GM13976 (cell line): ENCODE data around the gene TBC1D4.

Source experiments
- DNase-seq: peaks from one replicate; pipeline ENCODE4 v3.0.0; 2012; ENCODE audit warnings: low spot score
- CTCF ChIP-seq: IDR thresholded peaks from 2 replicates; pipeline ENCODE4 v1.5.1; 2012; ENCODE audit warnings: borderline replicate concordance, mild to moderate bottlenecking; ENCODE audit not compliant: insufficient read depth; ENCODE audit errors: extremely low read depth, missing control alignments, control extremely low read depth
- in situ Hi-C: fragments of 300-500 bp; cut with MboI; formaldehyde crosslinking; loops from one replicate; pipeline ENCODE4 v1.12.0; 2022; ENCODE audit warnings: low sequenced_read_pairs, mixed read lengths, inconsistent platforms; ENCODE audit not compliant: unreplicated experiment

Gene TBC1D4

GRCh38 chr13:75467040-75467728 lies 14.8 kb downstream of the TBC1D4 start:
- no peak for DNase-seq
- no peak for TF ChIP-seq CTCF
- in situ Hi-C loops: no loop called here

DNA sequence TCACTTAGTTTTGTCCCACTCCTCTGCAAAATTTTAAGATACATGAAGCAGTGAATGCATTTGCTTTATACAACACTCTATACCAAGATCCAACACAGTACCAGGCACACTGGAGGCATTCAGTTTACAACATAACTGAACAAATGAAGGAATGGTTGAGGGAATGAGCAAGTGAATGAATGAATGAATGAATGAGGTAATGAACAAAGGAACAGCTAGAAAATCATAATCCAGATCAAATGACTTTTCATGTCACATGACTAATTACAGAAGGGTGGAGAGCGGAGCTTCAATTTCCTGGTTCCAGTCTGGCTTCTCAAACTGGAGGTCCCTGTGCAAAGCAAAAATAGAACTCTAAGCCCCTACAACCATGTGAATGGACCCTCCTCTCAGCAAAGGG lies 16.7 kb downstream of the TBC1D4 start:
- no peak for TF ChIP-seq CTCF
- no peak for DNase-seq
- in situ Hi-C loops: no loop called here

GRCh38 chr13:75461314-75461713 lies 20.7 kb downstream of the TBC1D4 start:
- in situ Hi-C loops: no loop called here
- no peak for TF ChIP-seq CTCF

DNA sequence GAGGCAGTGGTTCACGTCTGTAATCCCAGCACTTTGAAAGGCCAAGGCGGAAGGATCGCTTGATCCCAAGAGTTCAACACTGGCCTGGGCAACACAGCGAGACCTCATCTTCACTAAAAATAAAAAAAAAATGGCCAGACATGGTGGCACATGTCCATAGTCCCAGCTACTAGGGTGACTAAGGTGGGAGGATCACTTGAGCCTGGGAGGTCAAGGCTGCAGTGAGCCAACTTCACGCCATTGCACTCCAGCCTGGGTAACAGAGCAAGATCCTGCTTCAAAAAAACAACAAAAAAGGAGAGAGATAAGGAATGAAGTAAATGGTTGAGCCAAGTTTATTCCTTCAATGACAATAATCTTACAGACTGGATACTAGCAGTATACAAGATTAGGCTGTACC lies 21.3 kb downstream of the TBC1D4 start:
- DNase-seq: no peak
- in situ Hi-C loops: no loop called here
- TF ChIP-seq CTCF: no peak

More at GRCh38 chr13:75461314-75461713, 20.7 kb downstream of the TBC1D4 start:
- DNase-seq: no peak

DNA sequence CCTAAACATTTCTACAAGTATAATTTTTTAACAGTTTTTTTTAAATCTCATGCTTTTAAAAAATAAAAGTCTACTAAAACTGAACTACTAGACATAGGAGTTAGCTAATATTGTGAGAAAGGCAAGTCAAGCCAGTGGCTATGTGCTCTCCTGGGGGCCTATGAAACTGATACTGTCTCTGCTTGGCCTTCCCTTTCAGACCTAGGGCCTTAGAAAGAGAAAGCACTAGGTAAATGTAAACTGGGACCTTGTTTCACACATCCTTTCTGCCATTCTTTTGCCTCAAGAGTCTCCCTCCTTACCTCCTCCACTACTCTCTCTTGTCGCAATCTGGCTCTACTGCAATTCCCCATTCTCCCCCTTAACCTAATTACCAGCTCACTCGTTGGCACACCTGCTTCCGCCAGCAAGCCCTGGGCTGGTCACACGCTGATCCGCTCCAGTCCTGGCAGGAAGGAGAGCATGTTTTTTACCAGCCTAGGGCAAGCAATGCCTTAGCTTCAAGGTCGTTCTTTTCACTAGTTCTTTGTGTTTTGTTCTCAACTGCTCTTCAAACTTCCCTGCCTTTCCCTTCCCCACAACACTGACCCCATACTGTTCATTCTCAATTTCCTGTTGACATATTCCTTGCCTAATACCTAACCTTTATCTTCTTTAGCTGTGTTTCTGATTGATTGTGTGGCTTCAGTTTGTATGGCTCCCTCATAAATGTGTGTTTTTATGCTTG lies 23.1 kb downstream of the TBC1D4 start:
- TF ChIP-seq CTCF: no peak
- in situ Hi-C loops: no loop called here
- DNase-seq: peak; percentile 66

DNA sequence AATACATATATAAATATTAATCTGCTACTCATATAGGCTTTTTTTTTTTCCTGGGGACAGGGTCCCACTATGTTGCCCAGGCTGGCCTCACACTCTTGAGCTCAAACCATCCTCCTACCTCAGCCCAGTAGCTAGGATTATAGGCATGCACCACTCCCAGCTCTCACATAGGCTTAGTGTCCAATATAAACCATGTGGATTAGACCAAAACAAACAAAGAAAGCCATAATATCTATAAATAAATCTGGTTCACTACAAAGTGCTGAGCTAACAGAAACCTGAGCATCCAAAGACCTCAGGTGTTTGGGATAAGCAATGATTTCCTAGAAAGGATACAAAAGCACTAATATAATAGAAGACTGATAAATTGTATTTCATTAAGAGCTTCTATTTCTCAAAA lies 26.0 kb downstream of the TBC1D4 start:
- no peak for DNase-seq
- in situ Hi-C loops: no loop called here
- no peak for TF ChIP-seq CTCF
